Activated B cell treated with CpG ODN at 0.5 μM for 24 hours (primary cell): ENCODE data around the gene FHOD3. TPM values are rescaled to one million over a fixed set of nuclear protein-coding genes. Genes with fewer than 3 reads are reported as not detected.

Source experiments
- ATAC-seq: fragments of 200-7000 bp; cut with Tn5 transposase; one replicate; pipeline ENCODE4 v1.10.0; 2021; ENCODE audit warnings: low read depth, mild to moderate bottlenecking, moderate library complexity
- CTCF ChIA-PET: fragments of 350-600 bp; sonication (Branson Sonifier 250); formaldehyde crosslinking; loops from one replicate; lab custom pipeline; 2021; ENCODE audit warnings: antibody characterized with exemption; lab: Charles Lee
- POLR2A ChIA-PET: fragments of 350-600 bp; sonication (Branson Sonifier 250); formaldehyde crosslinking; loops from one replicate; lab custom pipeline; 2021; ENCODE audit warnings: antibody characterized with exemption; lab: Charles Lee
- DNase-seq: peaks from one replicate; pipeline ENCODE4 v3.0.0; 2022
- H3K27ac Mint-ChIP-seq: one replicate; pipeline ENCODE4 v1.8.0; 2020; ENCODE audit warnings: mixed read lengths
- H3K27me3 Mint-ChIP-seq: one replicate; pipeline ENCODE4 v1.8.0; 2021; ENCODE audit warnings: mixed read lengths
- H3K36me3 Mint-ChIP-seq: one replicate; pipeline ENCODE4 v1.8.0; 2021; ENCODE audit warnings: low read depth, mixed read lengths
- H3K4me1 Mint-ChIP-seq: one replicate; pipeline ENCODE4 v1.8.0; 2021; ENCODE audit warnings: mixed read lengths
- H3K4me3 Mint-ChIP-seq: one replicate; pipeline ENCODE4 v1.8.0; 2020; ENCODE audit warnings: mild to moderate bottlenecking, mixed read lengths
- H3K9me3 Mint-ChIP-seq: one replicate; pipeline ENCODE4 v1.8.0; 2020; ENCODE audit warnings: mixed read lengths
- intact Hi-C: fragments of 100-400 bp; cut with micrococcal nuclease; formaldehyde crosslinking; loops from one replicate; pipeline ENCODE4 v1.15.1; 2024
- total RNA-seq: library from RNA; stranded (reverse); gene quantifications from 2 replicates; pipeline ENCODE4 v1.2.3, GENCODE V29; 2022
- TF ChIP-seq, protein P1 (sequence below): fragments of 200-600 bp; IDR thresholded peaks from one replicate; pipeline ENCODE4 v1.8.0; 2022; ENCODE audit warnings: antibody characterized with exemption, mild to moderate bottlenecking

Gene FHOD3
- total RNA-seq, 1 donor from 2014 or later: not detected

- ChIA-PET CTCF (no interaction called here), POLR2A (no interaction called here)
- H3K9me3 Mint-ChIP-seq: no peaks in the 10 kb centered on the region
- no peak overlapping the region for H3K4me3 Mint-ChIP-seq
- ATAC-seq (no peak), DNase-seq (no peak)
- no peaks in the 10 kb centered on the region for H3K36me3 Mint-ChIP-seq
- no peak overlapping the region for H3K27ac Mint-ChIP-seq
- intact Hi-C loops: no loop called here
- TF ChIP-seq, protein P1, sequence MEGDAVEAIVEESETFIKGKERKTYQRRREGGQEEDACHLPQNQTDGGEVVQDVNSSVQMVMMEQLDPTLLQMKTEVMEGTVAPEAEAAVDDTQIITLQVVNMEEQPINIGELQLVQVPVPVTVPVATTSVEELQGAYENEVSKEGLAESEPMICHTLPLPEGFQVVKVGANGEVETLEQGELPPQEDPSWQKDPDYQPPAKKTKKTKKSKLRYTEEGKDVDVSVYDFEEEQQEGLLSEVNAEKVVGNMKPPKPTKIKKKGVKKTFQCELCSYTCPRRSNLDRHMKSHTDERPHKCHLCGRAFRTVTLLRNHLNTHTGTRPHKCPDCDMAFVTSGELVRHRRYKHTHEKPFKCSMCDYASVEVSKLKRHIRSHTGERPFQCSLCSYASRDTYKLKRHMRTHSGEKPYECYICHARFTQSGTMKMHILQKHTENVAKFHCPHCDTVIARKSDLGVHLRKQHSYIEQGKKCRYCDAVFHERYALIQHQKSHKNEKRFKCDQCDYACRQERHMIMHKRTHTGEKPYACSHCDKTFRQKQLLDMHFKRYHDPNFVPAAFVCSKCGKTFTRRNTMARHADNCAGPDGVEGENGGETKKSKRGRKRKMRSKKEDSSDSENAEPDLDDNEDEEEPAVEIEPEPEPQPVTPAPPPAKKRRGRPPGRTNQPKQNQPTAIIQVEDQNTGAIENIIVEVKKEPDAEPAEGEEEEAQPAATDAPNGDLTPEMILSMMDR: no peak
- peaks cover 7% of the 10 kb centered on the region for H3K27me3 Mint-ChIP-seq
- no peaks in the 10 kb centered on the region for H3K4me1 Mint-ChIP-seq
Measured at GRCh38 chr18:36335476-36336279, 38.2 kb downstream of the FHOD3 start.

DNA sequence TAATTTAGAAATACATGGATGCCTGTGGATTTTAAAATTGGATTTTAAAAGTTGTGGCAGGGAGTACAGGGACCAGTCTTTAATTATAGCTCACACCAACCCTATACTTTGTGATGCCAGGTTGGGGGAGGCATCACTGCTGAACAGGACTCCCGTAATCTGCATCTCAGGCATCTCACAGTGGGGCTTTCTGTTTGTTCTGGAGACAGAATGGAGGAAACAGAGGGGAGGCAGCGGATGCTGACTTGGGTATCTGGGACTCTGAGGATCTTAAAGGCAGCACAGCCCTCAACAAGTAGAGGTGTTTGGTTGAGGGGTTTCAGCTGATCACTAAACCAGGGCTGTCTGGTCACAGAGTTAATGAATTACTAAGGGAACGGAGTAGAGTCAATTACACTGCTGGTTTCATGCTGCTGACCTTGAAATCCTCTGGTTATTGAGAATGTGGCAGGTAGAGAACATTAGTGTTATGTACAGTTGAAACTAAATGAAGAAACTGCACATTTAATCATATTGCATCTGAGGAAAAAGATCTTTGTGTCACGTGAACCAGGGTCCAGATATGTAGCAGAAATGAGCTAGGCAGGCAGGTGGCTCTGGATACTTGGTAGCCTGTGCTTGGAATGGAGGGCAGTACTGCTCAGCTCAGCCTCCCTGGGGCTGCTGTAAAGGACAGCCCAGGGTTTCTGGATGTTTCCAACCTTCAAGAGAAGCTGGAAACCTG is 40.3 kb downstream of the FHOD3 start:
- intact Hi-C loops: no loop called here
- H3K27me3 Mint-ChIP-seq: peaks cover 16% of the 10 kb centered on the region
- TF ChIP-seq, protein P1: no peak
- ATAC-seq (no peak), DNase-seq (no peak)
- no peak overlapping the region for H3K4me3 Mint-ChIP-seq
- H3K4me1 Mint-ChIP-seq: no peaks in the 10 kb centered on the region
- no peaks in the 10 kb centered on the region for H3K36me3 Mint-ChIP-seq
- ChIA-PET POLR2A (no interaction called here), CTCF (no interaction called here)
- peaks cover 8% of the 10 kb centered on the region for H3K9me3 Mint-ChIP-seq
- H3K27ac Mint-ChIP-seq: no peak overlapping the region

DNA sequence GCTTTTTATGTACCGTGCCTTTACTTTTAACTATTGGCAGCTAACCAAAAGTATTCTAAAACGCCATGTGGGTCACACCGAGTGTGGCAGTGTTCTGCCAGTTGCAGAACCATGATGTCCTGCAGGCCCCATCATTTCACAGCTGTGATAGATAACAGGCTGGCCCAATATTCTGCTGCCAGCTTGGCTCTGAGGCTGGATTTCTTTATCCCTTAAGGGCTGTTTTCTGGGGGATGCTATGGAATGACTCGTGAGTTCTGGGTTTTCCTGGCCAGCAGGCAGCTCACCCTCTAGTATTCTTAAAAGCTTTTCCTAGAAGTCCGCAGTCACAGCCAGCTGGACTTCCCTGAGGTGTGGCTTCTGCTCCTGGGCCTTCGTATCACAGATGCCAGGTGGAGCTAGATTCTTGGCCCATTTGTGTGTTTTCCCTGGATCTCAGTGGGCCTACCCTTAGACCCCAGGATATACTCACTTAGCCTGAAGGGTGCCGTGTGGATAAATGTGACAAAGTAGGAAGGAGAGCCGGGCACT is 41.0 kb downstream of the FHOD3 start:
- Mint-ChIP-seq H3K4me1 (no peaks in the 10 kb centered on the region), H3K36me3 (no peaks in the 10 kb centered on the region), H3K27me3 (peaks cover 16% of the 10 kb centered on the region), H3K4me3 (no peak overlapping the region), H3K27ac (no peak overlapping the region), H3K9me3 (peaks cover 8% of the 10 kb centered on the region)
- TF ChIP-seq, protein P1: no peak
- POLR2A ChIA-PET: no interaction called here
- ATAC-seq (no peak), DNase-seq (no peak)
- CTCF ChIA-PET: no interaction called here
- intact Hi-C loops: no loop called here

DNA sequence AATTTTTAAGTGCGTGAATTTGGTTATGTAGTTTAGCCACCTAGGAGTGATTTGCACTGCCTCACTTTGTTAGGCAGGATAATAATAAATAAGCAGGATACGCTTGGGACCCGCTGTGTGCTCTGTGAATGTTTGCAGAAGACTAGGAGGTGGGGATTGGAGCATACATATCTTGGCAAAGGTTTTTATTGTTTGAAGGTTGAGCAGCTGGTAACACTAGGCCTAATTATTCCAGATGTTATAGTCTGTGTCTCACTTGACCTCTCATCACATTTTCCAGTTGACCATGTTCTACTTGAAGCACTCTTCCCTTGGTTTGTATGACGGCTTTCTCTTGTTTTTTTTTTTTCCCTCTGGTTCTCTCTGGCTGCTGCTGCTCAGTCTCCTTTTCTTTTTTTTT is 42.7 kb downstream of the FHOD3 start:
- Mint-ChIP-seq H3K27ac (no peak overlapping the region), H3K36me3 (no peaks in the 10 kb centered on the region), H3K27me3 (peaks cover 11% of the 10 kb centered on the region), H3K4me3 (no peak overlapping the region), H3K9me3 (peaks cover 8% of the 10 kb centered on the region), H3K4me1 (no peaks in the 10 kb centered on the region)
- ChIA-PET POLR2A (no interaction called here), CTCF (no interaction called here)
- intact Hi-C loops: no loop called here
- TF ChIP-seq, protein P1: no peak
- ATAC-seq (no peak), DNase-seq (no peak)

DNA sequence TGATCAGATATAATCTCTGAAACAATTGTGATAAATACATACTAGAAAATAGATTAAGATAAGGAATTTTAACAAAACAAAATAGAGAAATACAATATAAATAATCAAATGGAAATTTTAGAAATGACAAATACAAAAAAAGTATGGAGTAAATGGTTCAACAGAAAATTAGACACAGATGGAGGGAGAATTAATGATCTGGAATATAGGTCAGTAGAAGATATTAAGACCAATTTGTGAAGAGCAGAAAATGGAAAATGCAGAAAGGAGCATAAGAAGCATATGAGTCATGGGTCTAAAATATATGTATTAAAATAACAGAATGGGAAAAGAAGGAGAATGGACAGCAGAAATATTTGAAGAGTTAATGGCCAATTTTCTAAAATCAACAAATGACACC is 44.4 kb downstream of the FHOD3 start:
- intact Hi-C loops: no loop called here
- ChIA-PET POLR2A (no interaction called here), CTCF (no interaction called here)
- H3K4me3 Mint-ChIP-seq: no peak overlapping the region
- H3K36me3 Mint-ChIP-seq: no peaks in the 10 kb centered on the region
- TF ChIP-seq, protein P1: no peak
- peaks cover 18% of the 10 kb centered on the region for H3K27me3 Mint-ChIP-seq
- peaks cover 8% of the 10 kb centered on the region for H3K9me3 Mint-ChIP-seq
- ATAC-seq (no peak), DNase-seq (no peak)
- H3K4me1 Mint-ChIP-seq: no peaks in the 10 kb centered on the region
- no peak overlapping the region for H3K27ac Mint-ChIP-seq
